ENCODE measurements around the gene GADD45G. TPM values are rescaled to one million over a fixed set of nuclear protein-coding genes. Genes with fewer than 3 reads are reported as not detected.

Gene GADD45G
- total RNA-seq, 1 experiment from 2014 or later = 7.7 TPM

DNA sequence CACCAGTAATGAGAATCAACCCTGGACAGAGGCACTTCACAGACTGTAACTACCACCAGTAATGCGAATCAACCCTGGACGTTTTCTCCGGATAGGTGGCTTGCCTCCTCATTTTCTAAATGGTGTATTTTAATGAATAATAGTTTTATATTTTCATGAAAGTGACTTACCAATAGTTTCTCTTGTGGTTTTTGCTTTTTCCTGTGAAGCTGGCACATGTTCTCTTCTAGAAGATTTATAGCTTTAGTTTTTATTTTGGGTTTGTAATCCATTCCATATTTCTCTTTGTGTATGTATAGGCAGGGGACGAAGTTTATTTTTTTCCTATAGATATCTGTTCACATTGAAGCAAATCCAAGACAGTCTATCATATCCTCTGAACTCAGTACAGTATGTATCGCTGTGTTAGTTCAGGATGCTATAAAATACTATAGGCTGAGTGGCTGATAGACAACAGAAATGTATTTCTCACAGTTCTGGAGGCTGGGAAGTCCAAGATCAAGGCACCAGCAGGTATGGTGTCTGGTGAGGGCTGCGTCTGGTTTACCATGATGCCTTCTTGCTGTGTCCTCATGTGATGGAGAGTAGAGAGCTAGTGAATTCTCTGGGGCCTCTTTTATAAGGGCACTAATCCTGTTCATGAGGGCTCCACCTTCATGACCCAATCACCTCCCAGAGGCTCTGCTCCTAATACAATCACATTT lies 46.5 kb upstream of the GADD45G start:
- H4K91ac ChIP-seq (ENCODE audit: insufficient read length, low read depth, low read length) = no peak overlapping the region
- no peak overlapping the region for H3K4me3 Mint-ChIP-seq
- TF ChIP-seq, protein P1, sequence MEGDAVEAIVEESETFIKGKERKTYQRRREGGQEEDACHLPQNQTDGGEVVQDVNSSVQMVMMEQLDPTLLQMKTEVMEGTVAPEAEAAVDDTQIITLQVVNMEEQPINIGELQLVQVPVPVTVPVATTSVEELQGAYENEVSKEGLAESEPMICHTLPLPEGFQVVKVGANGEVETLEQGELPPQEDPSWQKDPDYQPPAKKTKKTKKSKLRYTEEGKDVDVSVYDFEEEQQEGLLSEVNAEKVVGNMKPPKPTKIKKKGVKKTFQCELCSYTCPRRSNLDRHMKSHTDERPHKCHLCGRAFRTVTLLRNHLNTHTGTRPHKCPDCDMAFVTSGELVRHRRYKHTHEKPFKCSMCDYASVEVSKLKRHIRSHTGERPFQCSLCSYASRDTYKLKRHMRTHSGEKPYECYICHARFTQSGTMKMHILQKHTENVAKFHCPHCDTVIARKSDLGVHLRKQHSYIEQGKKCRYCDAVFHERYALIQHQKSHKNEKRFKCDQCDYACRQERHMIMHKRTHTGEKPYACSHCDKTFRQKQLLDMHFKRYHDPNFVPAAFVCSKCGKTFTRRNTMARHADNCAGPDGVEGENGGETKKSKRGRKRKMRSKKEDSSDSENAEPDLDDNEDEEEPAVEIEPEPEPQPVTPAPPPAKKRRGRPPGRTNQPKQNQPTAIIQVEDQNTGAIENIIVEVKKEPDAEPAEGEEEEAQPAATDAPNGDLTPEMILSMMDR (conservative IDR thresholded peaks at IDR 0.05) = no peak
- H3K23me2 ChIP-seq (ENCODE audit: insufficient read length, low read depth, low read length, poor library complexity, severe bottlenecking) = no peaks in the 10 kb centered on the region
- H3K4me1 Mint-ChIP-seq = peaks cover 8% of the 10 kb centered on the region in 2 experiments
- H2BK15ac ChIP-seq (ENCODE audit: low read depth, low read length) = no peak overlapping the region
- no peak for DNase-seq
- no peak overlapping the region for H2BK120ac ChIP-seq (ENCODE audit: low read depth, low read length, poor library complexity, severe bottlenecking)
- H3K36me3 Mint-ChIP-seq (ENCODE audit: insufficient read depth in 1 of 3, low read depth in 3 of 3) = no peaks in the 10 kb centered on the region; a peak in 1 of 7 replicates
- no peak overlapping the region for H3K18ac ChIP-seq (ENCODE audit: insufficient read length, low read depth, low read length)
- no peak overlapping the region for H3K14ac ChIP-seq (ENCODE audit: insufficient read depth, low read length)
- no peaks in the 10 kb centered on the region for H3K9me3 ChIP-seq (ENCODE audit: control insufficient read depth, low read depth, low read length)
- no peak overlapping the region for H3T11ph ChIP-seq (ENCODE audit: low read length)
- H3K79me1 ChIP-seq (ENCODE audit: insufficient read depth, low read depth, low read length, poor library complexity, severe bottlenecking) = no peaks in the 10 kb centered on the region
- no peak overlapping the region for H3K9ac ChIP-seq (ENCODE audit: extremely low read depth, insufficient read length, low read length)
- H2BK12ac ChIP-seq (ENCODE audit: insufficient read length, low read depth, low read length) = no peak overlapping the region
- H3K79me2 ChIP-seq (ENCODE audit: insufficient read depth, low read length) = no peaks in the 10 kb centered on the region
- WGBS (ENCODE audit: extremely low coverage, insufficient read length, low lambda C conversion rate) = no CpG with 5 or more reads among the region's 6 CpGs
- no peak overlapping the region for H3K27ac Mint-ChIP-seq
- H2BK5ac ChIP-seq (ENCODE audit: insufficient read length, low read length) = no peak overlapping the region
- H4K20me1 ChIP-seq (ENCODE audit: control insufficient read depth, insufficient read depth, insufficient read length) = no peaks in the 10 kb centered on the region
- H3K27me3 Mint-ChIP-seq (ENCODE audit: low read depth) = peaks cover 8% of the 10 kb centered on the region
- H3K23ac ChIP-seq (ENCODE audit: insufficient read length, low read depth, low read length) = no peak overlapping the region
- H3K27me3 ChIP-seq (ENCODE audit: insufficient read depth, low read length) = no peaks in the 10 kb centered on the region
- no peak overlapping the region for H3K27ac ChIP-seq (ENCODE audit: insufficient read length, low read depth, low read length)
- no peak overlapping the region for H2AK5ac ChIP-seq (ENCODE audit: insufficient read length, low read length)
- H3K56ac ChIP-seq (ENCODE audit: insufficient read length, low read depth, low read length) = no peak overlapping the region
- H4K5ac ChIP-seq (ENCODE audit: insufficient read length, low read depth, low read length) = no peak overlapping the region
- no peaks in the 10 kb centered on the region for H3K9me3 Mint-ChIP-seq
- no peak overlapping the region for H2AFZ ChIP-seq (ENCODE audit: low read length)
- no peak overlapping the region for H3K4me2 ChIP-seq (ENCODE audit: insufficient read depth, insufficient read length, low read length)
- H3K4ac ChIP-seq (ENCODE audit: low read depth, low read length) = no peak overlapping the region
- no peak overlapping the region for H2BK20ac ChIP-seq (ENCODE audit: low read depth, low read length, poor library complexity, severe bottlenecking)
- H3K4me1 ChIP-seq (ENCODE audit: insufficient read depth, low read length) = no peaks in the 10 kb centered on the region
- no peak overlapping the region for H4K8ac ChIP-seq (replicated peaks; ENCODE audit: insufficient read length, low read depth, low read length)
